HG03039 (cell line): ENCODE measurements around the gene CADM3.

Source experiments
- ATAC-seq: cut with Tn5 transposase; IDR thresholded peaks from one replicate; pipeline ENCODE4 v1.9.1; 2021; ENCODE audit warnings: mild to moderate bottlenecking, moderate library complexity; ENCODE audit not compliant: unreplicated experiment

Gene CADM3, protein sequence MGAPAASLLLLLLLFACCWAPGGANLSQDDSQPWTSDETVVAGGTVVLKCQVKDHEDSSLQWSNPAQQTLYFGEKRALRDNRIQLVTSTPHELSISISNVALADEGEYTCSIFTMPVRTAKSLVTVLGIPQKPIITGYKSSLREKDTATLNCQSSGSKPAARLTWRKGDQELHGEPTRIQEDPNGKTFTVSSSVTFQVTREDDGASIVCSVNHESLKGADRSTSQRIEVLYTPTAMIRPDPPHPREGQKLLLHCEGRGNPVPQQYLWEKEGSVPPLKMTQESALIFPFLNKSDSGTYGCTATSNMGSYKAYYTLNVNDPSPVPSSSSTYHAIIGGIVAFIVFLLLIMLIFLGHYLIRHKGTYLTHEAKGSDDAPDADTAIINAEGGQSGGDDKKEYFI

DNA sequence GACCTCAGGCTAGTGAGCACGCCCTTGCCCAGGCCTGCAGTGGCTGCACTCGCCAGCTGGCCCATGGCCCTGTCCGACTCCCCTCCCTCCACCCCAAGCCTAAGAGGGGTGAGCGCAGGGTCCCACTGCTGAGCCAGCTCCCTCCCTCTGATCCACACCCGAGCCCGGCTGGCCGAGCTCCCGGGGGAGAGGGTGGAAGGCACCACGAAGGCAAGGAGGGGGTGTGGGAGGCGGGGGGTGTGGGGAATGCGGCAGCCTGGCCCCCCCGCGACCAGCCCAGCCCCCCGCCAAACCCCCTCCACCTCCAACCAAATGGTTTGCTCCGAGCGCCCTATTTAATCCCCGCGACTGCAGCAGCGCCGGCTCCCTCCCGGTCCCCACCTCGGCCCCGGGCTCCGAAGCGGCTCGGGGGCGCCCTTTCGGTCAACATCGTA is at the start of gene CADM3:
Gene CADM3 (plus strand): TSS at position 362 of the 434 bp plus-strand sequence. CDS start 151 bp downstream, outside the sequence.
- no peak for ATAC-seq

DNA sequence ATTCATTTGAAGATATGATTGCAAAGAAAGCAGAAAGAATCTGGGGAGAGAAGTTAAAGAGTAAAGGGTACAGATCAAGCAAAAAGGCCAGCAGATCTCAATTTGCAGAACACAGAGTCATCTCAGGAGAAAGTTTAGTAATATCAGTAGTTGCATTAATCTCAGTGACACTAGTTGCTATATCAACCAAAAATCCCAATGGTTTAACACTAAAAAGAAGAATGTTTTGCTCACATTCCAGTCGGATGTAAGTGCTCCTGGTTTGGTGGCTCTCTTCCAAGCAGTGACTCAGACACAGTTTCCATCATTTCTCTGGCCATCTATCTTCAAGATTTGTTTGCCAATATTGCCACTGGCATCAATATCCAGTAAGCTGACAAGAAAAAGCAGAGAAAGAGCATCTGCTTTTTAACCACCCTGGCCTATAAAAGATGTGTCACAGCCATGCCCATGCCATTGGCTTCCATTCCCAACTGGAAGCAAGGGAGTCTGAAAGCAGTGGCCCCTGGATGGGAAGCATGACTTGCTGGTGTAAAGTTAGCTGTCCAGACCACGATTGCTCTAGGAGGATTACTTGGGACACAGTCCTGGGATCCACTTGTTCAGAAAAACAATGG is 49.3 kb upstream of the CADM3 start:
- peak; percentile 79 for ATAC-seq

DNA sequence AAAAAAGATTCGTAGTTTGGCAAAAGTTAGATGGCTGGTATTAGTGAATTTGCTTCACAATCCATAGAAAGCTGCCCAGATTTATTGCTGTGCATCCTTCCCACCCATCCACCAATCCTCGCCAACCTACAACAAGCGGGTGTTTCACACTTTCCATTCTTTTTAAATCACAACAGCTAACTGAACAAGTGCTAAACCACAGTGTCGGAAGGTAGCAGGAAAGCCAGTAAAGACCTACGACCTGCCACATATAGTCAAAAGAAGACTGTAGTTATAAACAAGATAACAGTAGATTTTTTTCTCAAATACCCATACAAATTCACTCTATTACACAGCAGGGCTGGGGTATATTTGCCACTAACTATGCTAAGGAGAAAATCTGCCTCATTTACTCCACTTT is 47.8 kb upstream of the CADM3 start:
- no peak for ATAC-seq

DNA sequence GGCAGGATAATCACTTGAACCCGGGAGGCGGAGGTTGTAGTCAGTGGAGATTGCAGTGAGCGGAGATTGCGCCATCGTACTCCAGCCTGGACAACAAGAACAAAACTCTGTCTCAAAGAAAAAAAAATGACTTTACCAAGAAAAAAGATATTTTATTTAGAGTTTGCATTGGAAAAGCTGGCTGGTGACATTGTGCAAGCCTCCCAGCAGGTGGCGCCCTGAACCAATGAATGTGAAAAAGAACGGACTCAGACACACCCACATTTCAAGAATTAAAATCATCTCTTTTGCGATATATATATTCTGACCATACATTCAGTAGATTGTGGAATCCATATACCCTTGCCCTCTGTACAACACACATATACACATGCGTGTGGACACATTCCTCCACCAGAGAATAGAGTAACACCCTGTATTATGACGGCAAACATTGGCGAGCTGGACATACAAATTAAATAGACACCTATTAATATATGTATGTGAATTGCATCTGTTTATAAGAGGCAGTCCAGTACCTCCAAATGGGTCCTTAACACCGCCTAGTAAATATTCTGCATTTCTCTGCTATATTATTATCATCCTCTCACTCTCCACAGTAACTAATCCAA is 39.0 kb upstream of the CADM3 start:
- ATAC-seq: no peak

DNA sequence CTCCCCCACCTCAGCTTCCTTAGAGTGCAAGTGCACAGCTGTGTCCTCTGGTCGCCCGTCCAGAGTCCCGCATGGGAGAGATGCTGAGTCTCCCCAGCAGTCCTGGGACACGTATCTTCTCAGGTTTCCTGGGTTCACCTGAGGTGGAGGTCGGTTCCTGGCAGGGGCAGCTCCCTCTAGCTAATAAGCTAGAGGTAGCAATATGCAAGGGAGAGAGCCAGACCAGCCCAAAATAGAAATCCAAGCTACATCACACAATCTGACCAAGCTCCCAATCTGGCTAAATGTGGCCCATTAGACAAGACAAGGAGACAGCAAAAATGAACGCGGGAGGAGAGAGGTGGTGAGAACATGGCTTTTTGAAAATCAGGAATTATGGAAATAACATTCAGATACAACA is 30.9 kb upstream of the CADM3 start:
- no peak for ATAC-seq

DNA sequence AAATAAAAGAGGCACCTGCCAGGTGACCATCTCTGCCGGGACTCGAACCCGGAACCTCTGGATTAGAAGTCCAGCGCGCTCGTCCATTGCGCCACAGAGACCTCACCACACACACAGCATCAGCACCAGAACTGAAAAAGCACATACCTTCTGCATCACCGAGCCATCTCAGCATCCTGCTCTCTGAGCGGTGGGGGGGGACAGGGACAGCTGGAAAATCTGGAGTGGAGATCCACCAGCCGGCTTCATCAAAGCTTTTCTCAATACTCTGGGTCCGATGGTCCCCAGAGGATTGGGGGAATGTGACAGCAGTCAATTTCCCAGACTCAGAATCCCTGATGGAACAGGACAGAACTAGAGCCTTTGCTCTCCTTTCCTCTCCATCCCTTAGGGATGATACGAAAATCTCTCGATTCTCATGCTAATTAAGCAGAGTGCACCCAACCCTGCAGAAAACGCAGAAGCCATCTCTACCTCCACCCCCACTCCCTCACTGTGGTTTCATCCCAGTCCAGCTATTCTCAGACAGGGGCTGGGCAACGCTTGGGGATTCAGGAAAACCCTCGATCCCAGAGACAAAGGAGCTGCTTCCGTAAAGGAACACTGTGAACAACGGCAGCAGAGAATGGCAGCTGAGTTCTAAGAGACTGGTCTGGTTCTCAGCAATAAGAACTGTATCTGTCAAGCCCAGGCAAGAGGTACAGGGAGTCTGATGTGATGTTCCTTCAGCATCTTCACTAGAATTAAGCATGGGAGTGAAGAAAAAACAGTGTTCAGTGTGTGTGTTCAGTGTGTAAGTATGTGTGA is 29.6 kb upstream of the CADM3 start:
- ATAC-seq: no peak

DNA sequence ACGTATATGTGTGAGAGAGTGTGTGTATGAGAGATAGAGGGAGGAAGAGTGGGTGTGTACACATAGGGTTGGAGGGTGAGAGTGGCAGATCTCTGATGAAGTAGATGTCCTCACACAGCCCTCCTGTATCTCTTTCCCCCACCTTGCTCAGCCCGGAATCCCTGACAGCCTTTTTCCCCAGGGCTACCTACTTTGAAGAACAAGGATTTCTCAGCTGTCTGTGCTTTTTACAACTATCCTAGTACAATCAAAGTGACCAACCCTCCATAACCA is 29.1 kb upstream of the CADM3 start:
- ATAC-seq: no peak

DNA sequence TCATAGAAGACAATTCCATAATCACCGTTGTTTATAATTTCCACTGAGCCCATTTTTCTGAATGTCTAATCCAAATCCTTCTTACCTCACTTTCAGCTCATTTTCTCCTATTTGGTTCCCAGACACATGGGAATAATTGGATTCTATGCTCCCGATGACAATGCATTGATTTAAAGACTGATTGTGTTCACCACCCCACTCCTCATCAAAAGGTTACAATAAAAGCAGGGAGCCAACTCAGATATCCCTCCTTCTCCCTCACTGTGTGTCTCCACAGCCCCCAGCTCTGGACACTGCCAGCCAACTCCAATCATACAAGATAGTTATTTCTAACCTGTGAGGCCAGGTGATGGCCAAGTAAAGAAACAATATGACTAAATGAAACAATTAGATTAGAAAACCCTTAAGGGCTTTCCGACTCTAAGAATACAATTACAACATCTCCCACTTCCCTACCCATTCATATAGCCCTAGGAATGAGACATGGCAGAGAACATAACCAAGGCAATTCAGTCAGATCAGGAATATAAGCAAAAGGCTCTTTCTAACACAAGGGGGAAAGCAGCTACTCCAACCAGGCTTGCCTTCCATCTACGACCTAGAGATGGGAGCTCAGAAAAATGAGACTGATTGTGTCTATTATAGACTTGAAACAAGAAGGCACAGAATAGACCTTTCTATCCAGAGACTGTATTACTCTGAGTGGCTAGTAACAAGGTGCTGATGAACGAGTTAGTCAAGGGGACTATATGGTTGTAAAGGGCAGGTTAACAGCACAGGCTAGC is 28.5 kb upstream of the CADM3 start:
- ATAC-seq: no peak

DNA sequence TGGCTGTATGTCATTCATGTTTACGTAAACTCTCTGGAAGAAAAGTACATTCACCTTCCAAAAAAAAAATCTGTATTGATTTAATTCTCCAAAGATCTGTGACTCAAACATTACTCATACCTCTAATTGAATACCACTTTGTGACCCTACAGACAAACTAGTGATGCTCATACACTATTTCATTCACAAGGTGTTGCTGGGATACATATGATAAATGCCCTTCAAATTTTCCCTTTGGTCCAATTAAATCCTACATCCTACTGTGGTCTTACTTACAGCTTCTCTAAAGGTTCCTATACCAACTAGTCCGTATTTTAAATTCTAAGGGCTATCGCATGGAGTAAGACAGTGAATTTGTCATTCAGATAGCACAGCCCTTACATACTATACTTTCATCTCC is 26.8 kb upstream of the CADM3 start:
- ATAC-seq: no peak

DNA sequence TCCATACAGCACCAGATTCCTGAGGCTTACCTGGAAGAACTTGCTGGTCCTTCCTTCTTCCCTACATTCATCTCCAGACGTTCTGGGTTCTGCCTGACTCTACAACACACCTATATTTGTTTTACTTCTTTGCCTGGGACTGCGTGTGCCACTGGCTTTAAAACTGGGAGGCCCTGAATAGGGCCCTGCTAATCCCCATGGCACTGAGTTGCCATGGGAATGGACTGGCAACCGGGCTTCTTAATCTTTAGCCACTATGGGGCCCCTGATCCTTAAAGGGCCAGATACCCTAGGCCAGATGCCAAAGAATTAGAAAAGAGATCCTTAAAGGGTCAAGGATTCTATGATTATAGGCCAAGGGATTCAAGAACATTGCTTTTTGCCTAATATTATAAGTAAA is 24.4 kb upstream of the CADM3 start:
- no peak for ATAC-seq

DNA sequence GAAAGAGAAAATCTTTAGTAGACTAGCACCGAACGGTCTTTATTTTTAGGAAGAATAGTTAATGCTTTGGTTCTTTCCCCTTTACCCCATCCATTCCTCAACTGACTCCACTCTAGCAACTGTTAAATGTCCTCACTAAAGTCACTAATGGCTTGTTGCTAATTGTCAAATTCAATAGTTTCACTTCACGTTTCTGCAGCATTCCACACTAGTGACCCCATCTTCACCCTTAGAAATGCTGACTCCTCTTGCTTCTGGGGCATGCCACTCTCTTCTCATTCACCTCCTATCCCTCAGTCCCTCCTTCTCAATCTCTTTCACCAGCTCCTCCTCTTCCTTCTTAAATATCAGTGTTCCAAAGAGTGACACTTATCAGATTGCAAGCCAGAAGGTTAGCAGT is 19.4 kb upstream of the CADM3 start:
- no peak for ATAC-seq

DNA sequence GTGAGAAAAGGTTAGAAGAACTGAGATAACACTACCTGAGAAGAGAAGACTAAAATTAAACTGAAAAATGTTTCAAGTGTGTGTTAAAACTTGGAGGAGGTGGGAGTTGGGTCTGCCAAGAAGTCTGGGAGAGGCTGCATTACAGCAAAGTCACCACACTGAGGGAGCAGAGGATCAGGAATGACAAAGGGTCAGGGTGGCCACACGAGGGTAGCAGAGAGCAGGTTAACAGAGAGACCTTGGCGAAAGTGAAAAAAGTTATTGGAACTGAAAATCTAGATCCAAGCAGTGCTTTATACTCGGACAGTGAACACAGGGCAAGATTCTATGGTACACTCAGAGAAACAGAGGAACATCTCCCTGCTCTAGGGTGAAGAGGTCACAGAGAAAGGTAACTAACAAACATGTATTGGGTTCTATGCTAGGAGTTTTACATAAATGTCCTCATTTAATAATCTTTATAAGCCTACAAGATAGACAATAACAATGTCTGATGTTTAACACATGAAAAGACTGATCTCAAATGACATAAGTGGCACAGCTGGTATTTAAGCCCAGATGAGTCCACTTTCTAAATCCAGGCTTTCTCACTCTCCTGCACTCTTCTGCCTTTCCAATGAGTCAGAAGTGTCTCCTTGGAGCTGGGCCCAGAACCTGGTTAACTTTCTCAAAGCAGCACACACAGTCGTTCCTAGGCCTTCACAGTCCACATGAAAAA is 10.3 kb upstream of the CADM3 start:
- ATAC-seq: peak; percentile 96

DNA sequence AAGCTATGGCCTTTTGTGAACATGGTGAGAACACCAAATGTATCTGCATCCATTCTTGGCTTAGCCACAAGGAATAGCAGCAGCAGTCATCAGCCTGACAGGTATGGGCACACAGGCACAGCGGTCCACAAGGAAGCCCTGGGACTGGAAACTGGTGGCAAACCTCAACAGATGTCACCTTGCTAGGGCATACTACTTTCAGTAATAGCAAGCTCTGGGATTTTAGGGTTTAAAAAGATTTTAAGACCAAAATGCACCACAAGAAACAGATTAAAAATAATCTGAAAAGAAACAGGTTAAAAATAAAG is 9.7 kb upstream of the CADM3 start:
- ATAC-seq: no peak

DNA sequence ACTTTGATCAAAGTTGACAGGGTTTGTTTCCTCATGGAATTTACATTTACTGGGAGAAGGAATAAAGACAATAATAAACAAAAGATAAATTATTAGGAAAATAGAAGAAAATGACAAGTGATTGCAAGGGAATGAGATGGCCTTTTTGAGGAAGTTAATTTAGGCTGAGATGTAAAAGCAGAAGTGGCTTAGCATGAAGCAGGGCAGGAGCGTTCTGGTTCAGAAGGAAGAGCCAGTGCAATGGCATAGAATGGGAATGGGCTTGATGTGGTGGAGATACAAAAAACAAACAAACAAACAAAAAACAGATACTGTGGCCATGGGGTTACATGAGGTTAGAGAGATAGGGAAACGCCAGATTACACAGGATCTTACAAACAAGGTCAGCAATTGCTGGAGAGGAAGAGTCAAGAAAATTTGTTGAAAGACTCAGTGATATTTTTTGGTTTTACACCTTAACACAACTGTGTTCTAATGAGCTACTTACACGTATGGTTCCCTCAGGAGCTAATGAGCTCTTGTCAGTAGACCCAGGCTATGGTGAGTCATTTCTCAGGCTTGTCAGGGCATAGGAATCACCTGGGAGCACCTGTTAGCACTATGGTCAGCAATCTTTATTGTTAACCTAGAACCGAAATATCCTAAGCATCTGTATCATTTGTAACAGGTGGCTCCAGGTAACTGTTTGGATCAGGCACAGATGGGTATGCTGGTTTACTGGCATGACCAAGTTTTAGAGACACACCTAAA is 8.7 kb upstream of the CADM3 start:
- ATAC-seq: no peak

DNA sequence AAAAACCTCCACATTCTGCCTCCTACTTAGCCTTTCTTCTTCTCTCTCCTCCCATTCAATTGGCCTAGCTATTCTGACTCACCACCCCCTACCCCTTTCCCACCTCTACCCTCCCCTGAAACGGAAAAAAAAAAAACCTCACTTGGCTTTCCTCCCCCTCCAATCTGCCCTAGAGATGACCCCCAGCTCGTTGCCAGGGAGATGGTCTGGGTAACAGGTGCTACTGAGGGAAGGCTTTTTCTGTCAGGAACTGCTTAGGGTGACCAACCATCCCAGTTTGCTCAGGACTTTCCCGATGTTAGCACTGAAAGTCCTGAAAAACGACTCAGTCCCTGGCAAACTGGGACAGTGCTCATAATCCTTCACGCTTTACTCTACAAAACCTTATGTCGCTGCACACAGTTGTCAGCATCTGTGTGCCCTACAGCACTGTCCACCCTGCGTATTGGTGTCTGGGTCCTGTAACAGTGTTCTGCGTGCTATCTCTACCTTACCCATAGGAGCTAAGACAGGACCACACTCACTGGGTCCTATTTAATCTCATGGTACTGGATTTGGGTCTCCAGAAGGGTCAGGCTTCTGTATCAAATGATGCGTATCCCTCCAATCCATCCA is 7.7 kb upstream of the CADM3 start:
- no peak for ATAC-seq

DNA sequence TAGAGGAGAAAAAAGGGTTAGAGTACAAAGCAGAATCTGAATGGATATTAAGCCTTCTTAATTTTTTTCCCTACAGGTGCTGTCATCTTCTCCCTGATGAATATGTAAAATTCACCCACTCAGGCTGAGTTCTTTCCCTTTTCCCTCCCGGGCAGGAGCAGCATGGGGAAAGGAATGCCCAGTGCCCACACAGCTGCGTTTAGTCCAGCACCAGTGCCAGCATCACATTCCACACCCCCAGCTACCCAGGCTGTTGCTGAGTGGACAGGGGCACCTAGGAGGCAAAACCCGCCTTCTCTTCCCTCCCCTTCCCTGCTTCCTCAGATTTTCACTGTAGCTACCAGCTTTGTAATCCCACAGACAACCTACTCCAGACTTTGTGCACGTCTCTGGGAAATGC is 3.4 kb upstream of the CADM3 start:
- no peak for ATAC-seq

DNA sequence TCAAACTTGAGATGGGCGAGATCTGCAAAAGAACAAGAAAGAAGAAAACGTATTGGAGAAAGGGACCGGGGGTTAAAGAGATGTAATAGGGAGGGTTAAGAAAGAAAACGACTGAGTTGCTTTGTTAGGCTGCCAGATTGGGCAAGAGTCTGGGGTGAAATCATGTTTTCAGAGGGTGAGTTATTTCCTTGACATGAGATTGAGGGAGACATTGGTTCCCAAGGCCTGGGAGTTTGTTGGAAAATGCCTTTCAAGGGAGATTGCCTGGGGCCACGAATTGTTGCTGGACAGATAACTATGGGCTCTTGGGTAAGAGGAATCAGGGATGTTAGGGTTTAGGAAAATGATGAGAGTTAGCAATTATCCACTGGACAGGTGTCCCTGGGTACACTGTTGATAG is 776 bp upstream of the CADM3 start:
- ATAC-seq: no peak

DNA sequence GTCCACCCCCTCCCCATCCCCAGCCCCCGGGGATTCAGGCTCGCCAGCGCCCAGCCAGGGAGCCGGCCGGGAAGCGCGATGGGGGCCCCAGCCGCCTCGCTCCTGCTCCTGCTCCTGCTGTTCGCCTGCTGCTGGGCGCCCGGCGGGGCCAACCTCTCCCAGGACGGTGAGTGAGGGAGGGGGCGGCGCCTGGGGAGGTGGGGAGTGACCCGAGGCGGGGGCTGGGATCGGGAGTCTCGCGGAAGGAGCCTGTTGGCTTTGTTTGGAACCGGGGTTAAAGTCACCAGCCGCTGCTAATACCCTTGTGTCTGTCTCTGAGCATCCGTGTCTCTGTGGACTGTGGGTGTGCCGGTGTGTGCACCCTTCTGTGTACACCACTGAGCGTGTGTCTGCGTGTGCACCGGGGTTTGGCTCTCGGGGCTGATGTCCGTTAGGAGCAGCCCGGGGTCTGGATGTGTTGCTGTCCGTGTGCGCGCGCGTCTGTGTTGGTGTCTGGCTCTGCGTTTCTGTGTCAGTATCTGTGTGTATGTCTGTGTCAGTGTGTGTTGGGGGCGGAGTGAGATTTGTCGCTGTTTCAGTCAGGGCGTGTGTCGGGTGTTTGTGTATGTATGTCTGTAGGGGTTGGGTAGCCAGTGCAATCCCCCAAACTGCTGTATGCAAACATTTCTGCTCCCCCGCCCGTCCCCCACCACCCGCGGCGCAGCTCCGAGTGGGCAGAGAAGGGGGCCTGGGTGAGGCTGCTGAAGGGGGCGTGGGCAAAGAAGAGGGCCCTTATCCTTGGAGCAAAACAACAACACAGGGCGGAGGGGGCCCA is 480 bp downstream of the CADM3 start:
- ATAC-seq: no peak
